NCI-H82 (cell line): ENCODE data around the gene RAB11A.

ENCODE experiments used
- DNase-seq: peaks from one replicate; lab custom pipeline; 2025; lab: John Stamatoyannopoulos, UW

RAB11A gene

DNA sequence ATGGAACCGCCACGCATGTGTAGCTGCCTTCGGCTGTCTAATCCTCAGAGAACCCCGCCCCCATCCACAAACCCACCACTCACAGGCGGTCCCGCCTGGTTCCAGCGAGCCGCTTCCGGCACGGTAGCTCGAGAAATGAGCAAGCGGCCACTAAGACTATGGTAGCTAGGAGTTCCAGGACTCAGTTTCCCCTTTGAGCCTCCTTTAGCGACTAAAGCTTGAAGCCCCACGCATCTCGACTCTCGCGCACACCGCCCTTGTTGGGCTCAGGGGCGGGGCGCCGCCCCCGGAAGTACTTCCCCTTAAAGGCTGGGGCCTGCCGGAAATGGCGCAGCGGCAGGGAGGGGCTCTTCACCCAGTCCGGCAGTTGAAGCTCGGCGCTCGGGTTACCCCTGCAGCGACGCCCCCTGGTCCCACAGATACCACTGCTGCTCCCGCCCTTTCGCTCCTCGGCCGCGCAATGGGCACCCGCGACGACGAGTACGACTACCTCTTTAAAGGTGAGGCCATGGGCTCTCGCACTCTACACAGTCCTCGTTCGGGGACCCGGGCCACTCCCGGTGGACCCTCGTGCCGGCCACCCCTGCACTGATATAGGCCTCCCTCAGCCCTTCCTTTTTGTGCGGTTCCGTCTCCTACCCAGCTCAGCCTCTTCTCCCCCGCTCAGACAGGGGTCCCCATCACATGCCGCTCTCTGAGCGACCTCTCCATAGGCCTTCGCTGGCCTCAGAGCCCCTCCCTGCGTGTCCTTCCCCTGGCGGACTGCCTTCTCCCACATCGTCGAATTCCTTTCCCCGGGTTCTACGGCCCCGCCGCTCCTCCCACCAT is at the start of gene RAB11A:
Gene RAB11A (plus strand): TSS at position 366 of the 828 bp plus-strand sequence. CDS start 95 bp downstream, at position 461.
- peak; percentile 99 for DNase-seq

DNA sequence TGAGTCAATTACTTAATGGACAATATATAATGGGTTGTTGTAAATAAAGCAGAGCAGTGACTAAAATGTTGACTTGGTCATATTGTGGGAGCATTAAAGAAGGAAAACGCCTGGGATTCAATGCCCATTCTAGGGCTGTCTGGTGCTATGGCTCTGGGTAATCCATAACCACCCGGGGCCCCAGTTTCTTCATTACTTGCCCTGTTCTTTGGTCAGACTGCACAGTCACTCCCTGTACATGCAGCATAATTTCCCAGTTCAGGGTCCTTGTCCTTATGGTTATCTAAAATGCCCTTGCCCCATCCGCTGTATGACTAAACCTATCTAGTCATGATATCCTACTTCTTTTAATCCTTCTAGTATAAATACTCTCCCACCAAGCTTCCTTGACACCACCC is 49.7 kb upstream of the RAB11A start:
- DNase-seq = no peak

DNA sequence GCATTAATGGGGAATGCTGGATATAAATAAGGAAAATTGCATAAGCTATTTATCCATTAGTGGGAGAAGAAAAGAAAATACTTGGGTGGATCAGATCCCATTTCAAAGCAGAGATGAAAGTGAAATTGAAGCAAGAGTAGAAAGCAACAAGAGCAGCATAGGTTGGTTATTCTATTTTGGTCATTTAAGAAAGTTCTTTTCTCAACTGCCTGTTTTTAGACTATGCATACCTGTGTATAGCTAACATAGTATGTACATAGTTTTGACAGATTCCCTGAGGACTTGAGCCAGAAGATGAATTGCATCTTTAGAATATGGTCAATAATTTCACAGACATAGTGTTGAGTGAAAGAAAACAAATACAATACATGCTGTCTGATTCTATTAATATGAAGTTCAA is 48.2 kb upstream of the RAB11A start:
- DNase-seq = no peak

DNA sequence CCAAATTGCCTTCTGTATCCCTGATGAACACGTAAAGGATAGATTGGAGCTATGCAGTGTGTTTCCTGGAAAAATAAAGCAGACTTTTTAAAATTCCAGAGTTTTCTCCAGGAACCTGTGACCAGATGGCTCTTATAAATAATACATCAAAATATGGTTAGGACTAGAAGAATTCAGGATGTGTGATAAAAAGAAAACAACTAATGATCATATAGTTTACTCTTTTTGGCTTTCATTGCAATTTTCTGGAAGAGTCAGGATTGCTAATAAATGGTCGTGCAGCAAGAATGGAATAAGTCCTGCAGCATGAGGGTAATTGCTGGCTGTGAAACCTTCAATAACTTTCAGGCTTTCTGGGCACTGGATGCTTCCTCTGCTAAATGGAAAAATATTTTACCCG is 47.0 kb upstream of the RAB11A start:
- DNase-seq = no peak

DNA sequence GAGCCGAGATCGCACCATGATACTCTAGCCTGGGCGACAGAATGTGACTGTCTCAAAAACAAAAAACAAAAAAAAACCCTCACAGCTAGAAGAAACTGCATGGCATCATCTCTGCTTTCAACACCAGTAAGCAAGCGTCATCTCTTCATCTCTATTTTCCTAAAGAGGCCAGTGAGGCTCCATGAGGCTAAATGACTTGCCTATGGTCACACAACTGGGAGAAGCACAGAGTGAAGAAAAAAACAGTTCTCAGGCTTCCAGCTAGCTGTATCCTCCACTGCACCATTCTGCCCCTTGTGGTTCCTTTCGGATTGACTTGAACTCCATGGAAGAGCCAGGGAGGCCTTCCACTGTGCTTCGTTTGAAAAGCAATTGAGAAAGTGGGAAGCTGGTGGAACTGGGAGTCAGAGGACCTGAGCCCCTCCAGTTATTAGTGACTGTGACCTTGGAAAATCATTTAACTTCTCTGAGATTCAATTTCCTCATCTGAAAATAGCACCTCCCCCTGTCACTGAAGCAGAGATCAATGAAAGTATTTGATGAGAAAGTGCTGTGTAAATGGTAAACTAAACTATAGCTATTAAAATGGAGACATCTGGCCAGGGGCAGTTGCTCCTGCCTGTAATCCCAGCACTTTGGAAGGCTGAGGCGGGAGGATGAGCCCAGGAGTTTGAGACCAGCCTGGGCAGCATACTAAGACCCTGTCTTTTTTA is 45.1 kb upstream of the RAB11A start:
- peak; percentile 85 for DNase-seq

DNA sequence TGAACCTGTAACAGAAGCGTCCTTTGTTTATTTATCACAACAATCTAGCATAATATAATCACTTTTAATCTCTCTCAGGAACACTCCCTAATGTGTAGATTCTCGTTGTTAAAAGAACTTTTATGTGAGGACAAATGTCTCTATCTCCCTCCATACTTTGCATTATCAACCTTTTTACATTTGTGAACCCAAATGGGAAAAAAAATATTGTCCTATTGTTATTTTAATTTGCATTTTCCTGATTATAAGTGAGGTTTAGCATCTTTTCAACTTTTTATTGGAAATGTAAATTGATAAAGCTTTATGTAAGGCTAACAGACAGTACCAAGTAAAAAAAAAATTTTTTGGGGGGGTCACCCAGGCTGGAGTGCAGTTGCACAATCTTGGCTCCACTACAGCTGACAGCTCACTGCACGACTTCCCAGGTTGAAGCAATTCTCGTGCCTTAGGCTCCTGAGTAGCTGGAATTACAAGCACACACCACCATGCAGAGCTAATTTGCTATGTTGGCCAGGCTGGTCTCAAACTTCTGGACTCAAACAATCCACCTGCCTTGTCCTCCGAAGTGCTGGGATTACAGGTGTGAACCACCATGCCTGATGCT is 44.2 kb upstream of the RAB11A start:
- no peak for DNase-seq

DNA sequence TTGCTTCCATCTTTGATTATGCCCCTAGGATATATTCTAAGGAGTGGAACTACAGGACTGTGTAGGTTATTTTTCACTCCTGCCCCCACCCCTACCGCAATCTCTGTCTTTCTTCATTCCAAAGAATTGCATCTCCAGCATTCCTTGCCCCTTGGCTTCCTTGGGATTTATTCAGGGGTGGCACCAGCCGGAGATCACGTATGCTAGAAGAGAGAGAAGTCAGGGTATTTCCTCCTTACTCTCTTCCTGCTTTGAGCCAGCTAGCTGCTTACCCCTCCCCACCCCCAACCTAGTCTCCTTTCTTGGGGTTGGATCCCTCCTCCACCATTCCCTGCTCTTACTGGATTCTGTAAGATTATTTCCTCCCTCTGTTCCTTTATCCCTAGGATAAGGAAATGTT is 42.2 kb upstream of the RAB11A start:
- peak; percentile 43 for DNase-seq

DNA sequence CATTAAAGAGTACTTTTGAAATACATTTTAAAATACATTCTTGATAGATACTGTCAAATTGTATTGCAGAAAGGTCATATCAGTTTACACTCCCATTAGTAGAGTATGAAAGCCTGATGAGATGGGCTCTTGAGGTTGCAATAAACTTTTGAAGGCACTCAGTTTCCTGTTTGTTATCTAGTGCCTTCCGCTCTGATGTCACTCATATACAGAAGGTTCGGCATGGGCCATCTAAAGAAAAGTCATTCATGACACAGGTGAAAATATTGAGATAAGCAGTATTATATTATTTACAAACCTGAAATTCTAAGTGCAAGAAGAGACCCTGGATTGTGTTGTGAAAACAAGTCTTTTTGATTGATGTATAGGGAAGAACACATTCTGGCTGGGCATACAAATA is 40.7 kb upstream of the RAB11A start:
- DNase-seq = no peak

DNA sequence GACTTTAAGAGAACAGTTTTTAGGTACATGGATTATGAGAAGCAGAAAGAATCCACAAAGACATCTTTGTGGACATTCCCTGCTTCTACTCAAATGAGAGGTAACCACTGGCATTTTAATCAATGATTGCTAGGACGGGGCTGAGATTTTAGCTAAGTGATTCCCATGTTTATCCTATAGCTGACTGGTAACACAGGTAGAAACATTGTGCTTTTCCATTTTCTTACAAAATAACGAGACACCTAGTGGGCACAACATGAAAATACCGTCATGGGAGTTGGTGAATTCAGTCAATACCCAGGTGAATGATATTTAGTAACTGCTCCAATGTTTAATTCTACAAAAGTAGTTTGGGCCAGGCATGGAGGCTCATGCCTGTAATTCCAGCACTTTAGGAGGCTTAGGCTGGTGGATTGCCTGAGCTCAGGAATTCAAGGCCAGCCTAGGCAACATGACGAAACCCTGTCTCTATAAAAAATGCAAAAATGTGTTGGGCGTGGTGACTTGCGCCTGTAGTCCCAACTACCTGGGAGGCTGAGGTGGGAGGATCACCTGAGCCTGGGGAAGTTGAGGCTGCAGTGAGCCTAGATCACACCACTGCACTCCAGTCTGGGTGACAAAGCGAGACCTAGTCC is 40.0 kb upstream of the RAB11A start:
- peak; percentile 23 for DNase-seq

DNA sequence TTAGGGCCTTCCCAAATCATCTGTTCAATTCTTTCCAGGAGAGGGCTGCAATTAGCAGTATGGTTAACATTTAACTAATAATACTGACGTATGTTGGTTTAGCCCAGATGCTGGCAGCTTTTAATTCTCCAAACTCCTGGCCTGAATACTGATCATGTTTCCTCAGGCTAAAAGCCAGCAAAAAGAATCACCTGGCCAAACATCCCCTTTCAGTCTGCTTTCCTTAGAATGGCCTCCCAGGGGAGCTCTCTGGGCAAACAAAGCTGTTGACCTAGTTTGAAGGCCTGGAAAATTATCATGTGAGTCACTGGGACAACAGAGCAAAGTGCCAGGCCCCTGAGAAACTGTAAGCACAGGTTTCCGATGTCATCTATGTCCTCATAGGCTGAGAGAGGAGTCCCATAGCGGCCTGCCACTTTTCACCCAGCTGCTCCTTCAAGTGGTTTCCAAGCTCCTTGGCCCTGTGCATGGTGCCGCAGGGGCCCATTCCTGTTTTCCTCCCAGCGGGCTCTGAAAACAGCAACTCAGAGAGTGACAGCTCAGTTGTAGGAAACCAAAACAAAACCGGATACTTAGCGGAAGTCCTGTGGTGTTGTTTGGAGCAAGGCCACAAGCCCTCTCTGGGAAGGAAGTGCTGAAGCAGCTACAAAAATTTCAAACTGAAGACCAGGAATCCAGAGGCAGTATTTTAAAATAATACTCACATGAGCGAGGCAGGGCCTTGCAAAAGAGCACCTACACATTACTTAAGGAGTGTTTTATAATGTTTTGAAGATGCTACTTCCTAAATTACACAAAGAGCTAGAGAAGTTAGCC is 36.5 kb upstream of the RAB11A start:
- DNase-seq = peak; percentile 58

DNA sequence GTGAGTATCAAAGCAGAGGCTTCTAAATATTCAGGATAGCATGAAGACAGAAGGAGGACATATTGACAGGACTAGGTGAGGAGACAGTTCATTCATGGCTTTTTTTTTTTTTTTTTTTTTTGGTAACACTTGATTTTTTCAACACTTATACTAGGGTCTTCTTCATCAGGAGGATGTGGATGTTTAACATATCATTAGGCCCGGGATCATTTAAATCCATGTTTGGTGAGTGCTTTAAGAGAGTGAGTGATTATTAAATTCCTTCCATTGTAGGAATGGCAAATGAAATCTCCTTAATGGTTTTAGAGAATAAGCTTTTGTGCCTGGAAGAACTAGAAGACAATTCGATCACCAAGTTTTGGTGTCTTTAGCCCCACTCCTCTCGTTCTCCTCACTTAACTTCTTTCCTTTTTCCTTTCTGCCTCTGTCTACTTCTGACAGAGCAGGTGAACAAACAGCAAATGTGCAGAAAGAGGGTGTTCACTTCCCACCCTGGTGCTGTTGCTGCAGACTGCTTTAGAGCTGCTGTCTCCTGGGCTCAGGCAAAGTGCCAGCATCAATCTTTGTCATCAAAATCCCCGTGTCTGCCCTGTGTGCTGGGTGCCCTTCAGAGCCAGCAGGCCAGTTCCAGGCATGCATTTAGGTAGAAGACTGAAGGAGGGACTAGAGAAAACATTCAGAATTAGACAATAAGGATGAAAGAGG is 35.6 kb upstream of the RAB11A start:
- DNase-seq = peak; percentile 76

DNA sequence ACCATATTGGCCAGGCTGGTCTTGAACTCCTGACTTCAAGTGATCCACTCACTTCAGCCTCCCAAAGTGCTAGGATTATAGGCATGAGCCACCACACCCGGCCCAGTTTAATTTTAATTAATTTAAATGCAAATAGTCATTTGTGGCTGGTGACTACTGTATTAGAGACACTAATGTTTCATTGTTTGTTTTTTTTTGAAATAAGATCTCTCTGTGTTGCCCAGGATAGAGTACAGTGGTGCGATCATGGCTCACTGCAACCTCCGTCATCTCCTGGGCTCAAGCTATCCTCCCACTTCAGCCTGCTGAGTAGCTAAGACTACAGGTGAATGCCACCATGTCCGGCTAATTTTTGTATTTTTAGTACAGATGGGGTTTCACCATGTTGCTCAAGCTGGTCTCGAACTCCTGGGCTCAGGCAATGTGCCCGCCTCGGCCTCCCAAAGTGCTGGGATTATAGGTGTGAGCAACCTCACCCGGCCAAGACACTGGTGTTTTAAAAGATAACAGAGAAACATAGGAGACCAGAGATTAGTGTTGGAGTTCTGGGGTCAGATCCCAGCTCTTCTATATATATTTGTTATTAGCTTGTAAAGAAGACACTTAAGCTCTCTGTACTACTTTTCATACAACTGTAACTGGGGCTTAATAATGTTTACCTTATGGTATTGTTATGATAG is 34.5 kb upstream of the RAB11A start:
- DNase-seq = no peak

DNA sequence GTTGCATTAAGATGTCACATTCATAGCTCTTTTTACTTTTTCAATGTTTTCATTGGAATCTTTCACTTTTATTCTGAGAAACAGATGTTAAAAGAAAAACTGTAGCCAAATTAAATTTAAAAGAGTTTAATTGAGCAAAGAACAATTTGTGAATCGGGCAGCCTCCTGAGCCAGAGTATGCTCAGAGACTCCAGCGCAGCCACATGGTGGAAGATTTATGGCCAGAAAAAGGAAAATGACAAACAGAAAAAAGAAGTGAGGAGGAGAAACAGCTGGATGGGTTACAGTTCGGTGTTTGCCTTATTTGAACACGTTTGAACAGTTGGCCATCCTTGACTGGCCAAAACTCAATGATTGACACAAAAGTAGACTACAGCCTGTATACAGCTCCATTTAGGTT is 33.8 kb upstream of the RAB11A start:
- DNase-seq = no peak

DNA sequence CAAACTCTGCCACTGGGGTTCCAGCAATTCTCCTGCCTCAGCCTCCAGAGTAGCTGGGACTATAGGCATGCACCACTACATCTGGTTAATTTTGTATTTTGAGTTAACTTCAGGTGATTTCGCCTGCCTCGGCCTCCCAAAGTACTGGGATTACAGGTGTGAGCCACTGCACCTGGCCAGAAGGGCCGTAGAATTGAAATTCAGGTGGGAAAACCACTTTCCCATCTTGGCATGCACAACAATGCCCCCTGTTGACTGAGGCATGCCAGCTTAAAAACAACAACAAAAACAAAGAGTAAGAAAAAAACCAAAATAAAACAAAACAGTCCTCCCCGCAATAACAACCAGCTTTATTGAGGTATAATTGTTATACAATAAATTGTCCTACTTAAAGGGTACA is 32.6 kb upstream of the RAB11A start:
- DNase-seq = peak; percentile 6

DNA sequence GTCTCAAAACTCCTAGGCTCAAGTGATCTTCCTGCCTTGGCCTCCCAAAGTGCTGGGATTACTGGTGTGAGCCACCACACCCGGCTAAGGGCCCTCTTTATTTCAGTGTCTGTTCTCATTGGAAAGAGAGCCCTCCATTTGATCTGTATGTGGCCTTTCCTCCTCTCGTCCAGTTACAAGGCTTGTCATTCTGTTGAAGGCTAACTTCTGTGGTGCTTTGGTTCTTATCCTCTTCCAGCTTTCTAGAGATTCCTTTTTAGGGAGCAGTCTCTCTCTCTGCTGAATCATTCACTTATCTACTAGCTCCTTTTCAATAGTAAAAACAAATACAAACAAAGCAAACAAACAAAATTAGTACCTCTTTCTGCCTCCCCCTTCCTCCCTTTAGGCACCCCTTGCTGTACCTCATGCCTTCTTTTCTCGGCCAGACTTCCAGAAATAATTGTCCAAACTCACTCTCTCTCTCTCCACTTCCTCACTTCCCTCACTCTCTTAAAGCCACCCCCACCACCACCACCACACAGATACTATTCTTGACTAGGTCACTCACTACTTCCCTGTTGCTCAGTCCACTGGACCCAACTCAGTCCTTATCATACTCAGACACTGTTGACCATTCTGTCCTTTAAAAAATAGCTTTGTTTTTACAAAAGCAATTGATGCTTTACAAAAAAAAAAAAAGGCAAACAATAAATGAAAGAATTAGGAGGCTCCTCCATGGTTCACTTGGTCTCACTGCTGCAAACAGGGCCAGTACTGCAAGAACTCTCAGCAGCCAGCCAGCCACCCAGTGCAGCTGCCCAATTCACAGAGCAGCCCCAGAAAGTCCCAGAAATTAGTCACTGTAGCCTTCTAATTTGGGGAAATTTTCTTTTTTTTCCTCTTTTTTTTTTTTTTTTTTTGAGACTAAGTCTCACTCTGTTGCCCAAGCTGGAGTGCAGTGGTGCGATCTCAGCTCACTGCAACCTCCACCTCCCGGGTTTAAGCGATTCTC is 31.7 kb upstream of the RAB11A start:
- no peak for DNase-seq

DNA sequence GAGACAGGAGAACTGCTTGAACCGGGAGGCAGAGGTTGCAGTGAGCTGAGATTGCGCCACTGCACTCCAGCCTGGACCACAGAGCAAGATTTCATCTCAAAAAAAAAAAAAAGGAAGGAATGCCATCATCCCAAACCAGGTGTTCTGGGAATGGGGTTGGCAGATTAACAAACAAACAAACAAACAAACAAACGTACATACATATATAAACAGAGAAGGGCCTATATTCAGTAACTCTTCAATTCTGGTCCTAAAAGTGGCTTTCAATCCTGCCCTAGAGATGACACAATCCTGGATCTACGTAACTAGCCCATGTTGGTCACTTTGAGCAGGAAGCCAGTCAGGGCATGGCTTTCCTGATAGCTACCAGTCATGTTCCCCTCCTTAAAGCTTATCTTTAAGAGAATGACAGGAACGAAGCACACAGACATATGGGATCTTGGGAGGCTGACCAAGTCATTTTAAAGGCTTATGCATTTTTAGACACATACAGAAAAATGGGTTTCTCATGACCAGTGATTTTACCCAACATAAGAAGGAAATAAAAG is 29.9 kb upstream of the RAB11A start:
- DNase-seq = no peak

DNA sequence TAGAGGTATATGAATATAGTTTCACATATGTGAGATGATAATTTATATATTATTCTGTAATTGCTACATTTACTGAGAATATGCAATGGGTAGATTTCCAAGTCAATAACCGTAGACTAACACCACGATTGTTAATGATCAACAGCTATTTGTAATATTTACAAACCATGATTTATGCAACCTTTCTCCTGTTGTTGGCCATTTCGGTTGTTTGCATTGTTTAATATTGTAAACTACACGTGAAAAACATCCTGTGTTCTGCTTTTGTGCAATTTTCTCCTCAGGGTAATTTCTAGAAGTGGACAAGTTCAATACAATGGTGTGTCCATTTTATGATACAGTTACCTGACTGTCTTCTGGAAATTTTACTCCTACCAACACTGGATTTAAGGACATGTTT is 29.3 kb upstream of the RAB11A start:
- DNase-seq = no peak

DNA sequence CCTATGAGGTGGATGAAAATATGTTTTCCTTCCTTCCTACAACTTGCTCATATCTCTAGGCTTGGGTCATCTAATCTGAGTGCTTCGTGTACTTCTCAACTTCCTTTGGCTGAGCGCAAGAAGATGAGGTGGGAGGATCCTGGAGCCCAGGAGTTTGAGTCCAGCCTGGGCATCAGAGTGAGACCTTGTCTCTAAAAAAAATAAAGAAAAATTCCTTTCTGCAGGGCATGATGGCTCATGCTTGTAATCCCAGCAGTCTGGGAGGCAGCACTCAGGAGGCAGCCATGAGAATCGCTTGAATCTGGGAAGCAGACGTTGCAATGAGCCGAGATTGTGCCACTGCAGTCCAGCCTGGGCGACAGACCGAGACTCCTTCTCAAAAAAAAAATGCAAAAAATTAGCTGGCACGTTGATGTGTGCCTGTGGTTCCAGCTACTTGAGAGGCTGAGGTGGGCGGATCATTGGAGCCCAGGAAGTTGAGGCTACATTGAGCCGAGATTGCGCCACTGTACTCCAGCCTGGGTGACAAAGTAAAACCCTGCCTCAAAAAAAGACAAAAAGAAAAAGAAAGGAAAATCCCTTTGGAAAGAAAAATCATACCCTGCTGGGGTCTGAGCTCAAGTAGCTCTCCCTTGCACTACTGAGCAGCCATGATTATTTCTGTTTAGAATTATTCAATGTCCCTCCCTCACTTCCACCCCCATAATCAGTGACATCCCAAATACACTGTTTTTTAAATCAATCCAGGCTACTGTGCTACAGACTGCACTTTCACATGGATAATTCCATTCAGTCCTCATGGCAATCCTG is 28.0 kb upstream of the RAB11A start:
- DNase-seq = peak; percentile 51
